Measurements from ENCODE around the gene RFC3.

- TF ChIP-seq CTCF (IDR thresholded peaks at IDR 0.05; ENCODE audit: insufficient read depth, low read length) = no peak
- TF ChIP-seq POLR2AphosphoS5 (IDR thresholded peaks at IDR 0.05; ENCODE audit: low read depth) = no peak
- TF ChIP-seq REST (IDR thresholded peaks at IDR 0.05; ENCODE audit: insufficient replicate concordance, low read depth) = no peak
- TF ChIP-seq GABPA (IDR thresholded peaks at IDR 0.05; ENCODE audit: low read depth) = no peak
- TF ChIP-seq SPI1 (IDR thresholded peaks at IDR 0.05; ENCODE audit: borderline replicate concordance, low read depth) = no peak
Observed at GRCh38 chr13:33817513-33817900, 442 bp upstream of the RFC3 start.
